Liver (tissue), 9 donors: Measurements from ENCODE around the gene GSTM1. TPM values are rescaled to one million over a fixed set of nuclear protein-coding genes. Genes with fewer than 3 reads are reported as not detected.
A peak's percentile ranks its signal among the peaks of the same experiment; 100 is the strongest.

ENCODE experiments used
- DNase-seq: peaks from one replicate; pipeline ENCODE4 v3.0.0-alpha.2; 2017; ENCODE audit warnings: low spot score
- H3K27ac ChIP-seq, 2 donors: one replicate each; pipeline ENCODE4 v1.7.0; 2013; ENCODE audit warnings: inconsistent platforms in 2 of 2, low read length in 2 of 2, control low read depth in 1 of 2, low read depth in 1 of 2, mild to moderate bottlenecking in 1 of 2
- H3K27me3 ChIP-seq, 4 donors: one replicate each; pipeline versions ENCODE4 v1.6.1 to v1.7.0; 2013; ENCODE audit warnings: low read length in 3 of 4, inconsistent platforms in 1 of 4, mild to moderate bottlenecking in 1 of 4, moderate library complexity in 1 of 4; ENCODE audit not compliant: control insufficient read depth in 4 of 4, insufficient read depth in 4 of 4
- H3K36me3 ChIP-seq, 4 donors: one replicate each; pipeline versions ENCODE4 v1.6.1 to v1.7.0; 2013; ENCODE audit warnings: low read length in 3 of 4, mild to moderate bottlenecking in 3 of 4, low read depth in 1 of 4, moderate library complexity in 1 of 4; ENCODE audit not compliant: control insufficient read depth in 4 of 4, insufficient read depth in 3 of 4
- H3K4me1 ChIP-seq, 4 donors: one replicate each; pipeline versions ENCODE4 v1.6.1 to v1.7.0; 2013; ENCODE audit warnings: low read length in 3 of 4, mild to moderate bottlenecking in 3 of 4, moderate library complexity in 1 of 4; ENCODE audit not compliant: control insufficient read depth in 4 of 4, insufficient read depth in 4 of 4
- H3K4me3 ChIP-seq, 3 donors: one replicate each; pipeline versions ENCODE4 v1.6.1 to v1.7.0; 2013; ENCODE audit warnings: low read length in 3 of 3, control low read depth in 1 of 3, low read depth in 1 of 3, mild to moderate bottlenecking in 1 of 3
- H3K9ac ChIP-seq, 2 donors: one replicate each; pipeline ENCODE4 v1.7.0; 2013; ENCODE audit warnings: low read length in 2 of 2, mild to moderate bottlenecking in 2 of 2, moderate library complexity in 2 of 2, control low read depth in 1 of 2, low read depth in 1 of 2
- H3K9me3 ChIP-seq, 4 donors: one replicate each; pipeline versions ENCODE4 v1.6.1 to v1.7.0; 2013; ENCODE audit warnings: low read length in 3 of 4; ENCODE audit not compliant: control insufficient read depth in 4 of 4
- CTCF ChIP-seq: fragments of 150-350 bp; IDR thresholded peaks from 2 replicates; pipeline ENCODE4 v1.5.1; 2017; ENCODE audit warnings: improper control_type of control experiment, low read depth, low read length; ENCODE audit not compliant: missing input control
- EGR1 ChIP-seq, 2 donors: IDR thresholded peaks; 2 replicates each; pipeline ENCODE4 v1.6.1; 2016 to 2018; ENCODE audit warnings: antibody characterized with exemption in 2 of 2, low read depth in 2 of 2
- FOXA1 ChIP-seq: IDR thresholded peaks from 2 replicates; pipeline ENCODE4 v1.6.1; 2016; ENCODE audit warnings: antibody characterized with exemption
- FOXA2 ChIP-seq: IDR thresholded peaks from 2 replicates; pipeline ENCODE4 v1.6.1; 2016; ENCODE audit warnings: antibody characterized with exemption
- GABPA ChIP-seq, 2 donors: IDR thresholded peaks in 1 of 2; conservative IDR thresholded peaks in 1 of 2; 2 replicates each; pipeline ENCODE4 v1.6.1; 2016; ENCODE audit warnings: antibody characterized with exemption in 2 of 2, mild to moderate bottlenecking in 1 of 2, moderate library complexity in 1 of 2
- HNF4A ChIP-seq, 2 donors: conservative IDR thresholded peaks; 2 replicates each; pipeline ENCODE4 v1.6.1; 2016; ENCODE audit warnings: antibody characterized with exemption in 2 of 2, mild to moderate bottlenecking in 2 of 2
- HNF4G ChIP-seq: IDR thresholded peaks from 2 replicates; pipeline ENCODE4 v1.6.1; 2016; ENCODE audit warnings: antibody characterized with exemption
- JUND ChIP-seq, 2 donors: IDR thresholded peaks; 2 replicates each; pipeline ENCODE4 v1.6.1; 2016; ENCODE audit warnings: antibody characterized with exemption in 2 of 2
- MAX ChIP-seq: IDR thresholded peaks from 2 replicates; pipeline ENCODE4 v1.6.1; 2016; ENCODE audit warnings: antibody characterized with exemption
- NR2F2 ChIP-seq: IDR thresholded peaks from 2 replicates; pipeline ENCODE4 v1.6.1; 2016; ENCODE audit warnings: antibody characterized with exemption
- RAD21 ChIP-seq, 2 donors: IDR thresholded peaks; 2 replicates each; pipeline ENCODE4 v1.6.1; 2016; ENCODE audit warnings: antibody characterized with exemption in 2 of 2, mild to moderate bottlenecking in 2 of 2
- REST ChIP-seq: IDR thresholded peaks from 2 replicates; pipeline ENCODE4 v1.6.1; 2016; ENCODE audit warnings: antibody characterized with exemption, mild to moderate bottlenecking
- RXRA ChIP-seq, 2 donors: IDR thresholded peaks; 2 replicates each; pipeline ENCODE4 v1.6.1; 2017 to 2018; ENCODE audit warnings: antibody characterized with exemption in 2 of 2, mild to moderate bottlenecking in 1 of 2
- SP1 ChIP-seq: IDR thresholded peaks from 2 replicates; pipeline ENCODE4 v1.6.1; 2018; ENCODE audit warnings: antibody characterized with exemption, mild to moderate bottlenecking
- TAF1 ChIP-seq: conservative IDR thresholded peaks from 2 replicates; pipeline ENCODE4 v1.6.1; 2016; ENCODE audit warnings: antibody characterized with exemption, mild to moderate bottlenecking
- YY1 ChIP-seq: IDR thresholded peaks from 2 replicates; pipeline ENCODE4 v1.6.1; 2016; ENCODE audit warnings: antibody characterized with exemption, mild to moderate bottlenecking
- ZBTB33 ChIP-seq: IDR thresholded peaks from 2 replicates; pipeline ENCODE4 v1.6.1; 2016; ENCODE audit warnings: antibody characterized with exemption
- WGBS: extraction: QIAGEN DNeasy Blood & Tissue Kit; methylation state at CpG from one replicate; pipeline ENCODE4 v1.1.7; 2013; 5-methylcytosine and 5-hydroxymethylcytosine counted together
- polyA plus RNA-seq, 2 donors: library from polyadenylated mRNA; stranded (reverse) in 1 of 2; unstranded in 1 of 2; fragments of 200-250 nt in 1 of 2; fragments of >200 nt in 1 of 2; fragmentation: Nextera tagmentation in 1 of 2; extraction: Ambion mirVana in 1 of 2; gene quantifications; one replicate each; pipeline versions ENCODE4 v1.2.1 to v1.2.3, GENCODE V29; 2013 to 2015
- total RNA-seq, 2 donors: library from RNA; depleted of rRNA; stranded (reverse); fragments of >200 nt; gene quantifications; one replicate each; pipeline ENCODE4 v1.2.3, GENCODE V29; 2014
- TF ChIP-seq, protein P1 (sequence below): IDR thresholded peaks from 2 replicates; pipeline ENCODE4 v1.6.1; 2016; ENCODE audit warnings: antibody characterized with exemption
- donor health status: healthy.
- donor health status: healthy.
- donor health status: healthy.
- donor health status: healthy.
- donor health status: healthy.

Gene GSTM1
- total and polyA plus RNA-seq, 4 donors, result 14.7 to 341 (median 247) TPM

GRCh38 chr1:109716570-109717090 lies 29.0 kb downstream of the GSTM1 start:
- Histone ChIP-seq H3K9me3 (no peaks in the 10 kb centered on the region), H3K4me1 (no peaks in the 10 kb centered on the region), H3K36me3 (no peaks in the 10 kb centered on the region), H3K4me3 (no peak overlapping the region), H3K9ac (no peak overlapping the region), H3K27ac (no peak overlapping the region), H3K27me3 (no peaks in the 10 kb centered on the region)
- peak; percentile 5 for DNase-seq
- 89% methylated on average over 3 of the region's 3 CpGs for WGBS
- TF ChIP-seq ZBTB33 (no peak), HNF4G (no peak), EGR1 (IDR thresholded peaks at IDR 0.05; ENCODE audit: low read depth in 2 of 2) (no peak), JUND (IDR thresholded peaks at IDR 0.05) (no peak), FOXA2 (no peak), RAD21 (IDR thresholded peaks at IDR 0.05) (no peak), CTCF (no peak), FOXA1 (no peak), GABPA (IDR thresholded peaks at IDR 0.05 in 1 of 2, conservative IDR thresholded peaks at IDR 0.05 in 1 of 2) (no peak), NR2F2 (no peak), REST (no peak), TAF1 (no peak), RXRA (IDR thresholded peaks at IDR 0.05) (no peak), SP1 (no peak), MAX (no peak), YY1 (no peak)
- TF ChIP-seq, protein P1, sequence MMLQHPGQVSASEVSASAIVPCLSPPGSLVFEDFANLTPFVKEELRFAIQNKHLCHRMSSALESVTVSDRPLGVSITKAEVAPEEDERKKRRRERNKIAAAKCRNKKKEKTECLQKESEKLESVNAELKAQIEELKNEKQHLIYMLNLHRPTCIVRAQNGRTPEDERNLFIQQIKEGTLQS, result no peak

DNA sequence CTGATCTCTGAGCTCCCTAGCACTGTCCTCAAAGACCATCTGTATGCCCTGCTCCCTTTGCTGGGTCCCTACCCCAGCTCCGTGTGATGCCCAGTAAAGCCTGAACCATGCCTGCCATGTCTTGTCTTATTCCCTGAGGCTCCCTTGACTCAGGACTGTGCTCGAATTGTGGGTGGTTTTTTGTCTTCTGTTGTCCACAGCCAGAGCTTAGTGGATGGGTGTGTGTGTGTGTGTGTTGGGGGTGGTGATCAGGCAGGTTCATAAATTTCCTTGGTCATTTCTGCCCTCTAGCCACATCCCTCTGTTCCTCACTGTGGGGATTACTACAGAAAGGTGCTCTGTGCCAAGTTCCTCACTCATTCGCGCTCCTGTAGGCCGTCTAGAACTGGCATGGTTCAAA lies 30.1 kb downstream of the GSTM1 start:
- peak; percentile 24 for DNase-seq
- H3K27me3 ChIP-seq, result no peaks in the 10 kb centered on the region
- H3K9ac ChIP-seq, result no peak overlapping the region
- no peak overlapping the region for H3K27ac ChIP-seq
- no peaks in the 10 kb centered on the region for H3K4me1 ChIP-seq
- no peaks in the 10 kb centered on the region for H3K36me3 ChIP-seq
- H3K4me3 ChIP-seq, result no peak overlapping the region
- WGBS, result 91% methylated on average over 5 of the region's 5 CpGs
- no peaks in the 10 kb centered on the region for H3K9me3 ChIP-seq
- TF ChIP-seq HNF4A (conservative IDR thresholded peaks at IDR 0.05) (no peak), CTCF (no peak), NR2F2 (no peak), FOXA1 (no peak), SP1 (no peak), FOXA2 (no peak), YY1 (no peak), ZBTB33 (no peak), JUND (IDR thresholded peaks at IDR 0.05) (no peak), TAF1 (no peak), RXRA (IDR thresholded peaks at IDR 0.05) (no peak)
- TF ChIP-seq, protein P1, result no peak
